Bone marrow (tissue), 2 donors: ENCODE data around the gene KNCN.

Source experiments
- DNase-seq, 2 donors: peaks; one replicate each; lab custom pipeline; 2025; lab: John Stamatoyannopoulos, UW

The KNCN gene

GRCh38 chr1:46497665-46498064 is 53.8 kb downstream of the KNCN start:
- no peak for DNase-seq

GRCh38 chr1:46497020-46497419 is 54.4 kb downstream of the KNCN start:
- DNase-seq = no peak

- DNase-seq = no peak
Measured at GRCh38 chr1:46496505-46496904, 54.9 kb downstream of the KNCN start.

GRCh38 chr1:46495778-46496177 is 55.7 kb downstream of the KNCN start:
- DNase-seq = no peak
